ENCODE data around the gene TOR2A. TPM values are rescaled to one million over a fixed set of nuclear protein-coding genes. Genes with fewer than 3 reads are reported as not detected.

TOR2A gene
- total RNA-seq, 1 donor from 2014 or later = 17.3 TPM

- TF ChIP-seq, protein P1, sequence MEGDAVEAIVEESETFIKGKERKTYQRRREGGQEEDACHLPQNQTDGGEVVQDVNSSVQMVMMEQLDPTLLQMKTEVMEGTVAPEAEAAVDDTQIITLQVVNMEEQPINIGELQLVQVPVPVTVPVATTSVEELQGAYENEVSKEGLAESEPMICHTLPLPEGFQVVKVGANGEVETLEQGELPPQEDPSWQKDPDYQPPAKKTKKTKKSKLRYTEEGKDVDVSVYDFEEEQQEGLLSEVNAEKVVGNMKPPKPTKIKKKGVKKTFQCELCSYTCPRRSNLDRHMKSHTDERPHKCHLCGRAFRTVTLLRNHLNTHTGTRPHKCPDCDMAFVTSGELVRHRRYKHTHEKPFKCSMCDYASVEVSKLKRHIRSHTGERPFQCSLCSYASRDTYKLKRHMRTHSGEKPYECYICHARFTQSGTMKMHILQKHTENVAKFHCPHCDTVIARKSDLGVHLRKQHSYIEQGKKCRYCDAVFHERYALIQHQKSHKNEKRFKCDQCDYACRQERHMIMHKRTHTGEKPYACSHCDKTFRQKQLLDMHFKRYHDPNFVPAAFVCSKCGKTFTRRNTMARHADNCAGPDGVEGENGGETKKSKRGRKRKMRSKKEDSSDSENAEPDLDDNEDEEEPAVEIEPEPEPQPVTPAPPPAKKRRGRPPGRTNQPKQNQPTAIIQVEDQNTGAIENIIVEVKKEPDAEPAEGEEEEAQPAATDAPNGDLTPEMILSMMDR (IDR thresholded peaks at IDR 0.05; ENCODE audit: unreplicated experiment) = no peak
- H3K27me3 Mint-ChIP-seq (ENCODE audit: low read depth) = no peaks in the 10 kb centered on the region
- no peaks in the 10 kb centered on the region for H3K9me3 Mint-ChIP-seq
- peaks cover 10% of the 10 kb centered on the region for H3K4me1 Mint-ChIP-seq
- H3K27ac Mint-ChIP-seq = peak overlapping the region; percentile 31
- DNase-seq (ENCODE audit: low spot score in 2 of 2, unreplicated experiment in 2 of 2) = no peak
- peaks cover 45% of the 10 kb centered on the region for H3K36me3 Mint-ChIP-seq
- H3K4me3 Mint-ChIP-seq = no peak overlapping the region
Observed at GRCh38 chr9:127684576-127684975, 50.5 kb downstream of the TOR2A start.

DNA sequence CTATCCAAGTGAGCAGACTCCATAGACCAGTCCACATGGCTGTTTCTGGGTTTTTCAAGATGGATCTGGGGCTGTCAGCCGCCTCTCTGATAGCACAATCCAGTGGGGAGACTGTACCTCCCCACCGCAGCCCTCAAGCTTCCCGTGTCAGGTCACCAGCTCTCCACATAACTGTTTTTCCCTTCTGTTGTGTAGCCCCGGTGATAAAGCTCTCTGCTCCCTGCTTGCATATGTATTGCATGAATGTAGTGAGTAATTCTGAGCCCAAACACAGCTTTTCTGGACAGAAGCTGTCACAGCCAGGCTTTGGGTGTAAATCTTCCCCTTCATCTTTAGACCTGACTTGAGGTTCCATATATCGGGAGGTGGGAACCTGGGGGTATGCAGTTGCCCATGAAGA lies 51.4 kb downstream of the TOR2A start:
- TF ChIP-seq, protein P1 (IDR thresholded peaks at IDR 0.05; ENCODE audit: unreplicated experiment) = no peak
- no peak overlapping the region for H3K4me3 Mint-ChIP-seq
- no peak for DNase-seq (ENCODE audit: low spot score in 2 of 2, unreplicated experiment in 2 of 2)
- H3K27ac Mint-ChIP-seq = no peak overlapping the region
- H3K4me1 Mint-ChIP-seq = peaks cover 10% of the 10 kb centered on the region
- H3K36me3 Mint-ChIP-seq = peaks cover 46% of the 10 kb centered on the region
- no peaks in the 10 kb centered on the region for H3K9me3 Mint-ChIP-seq
- H3K27me3 Mint-ChIP-seq (ENCODE audit: low read depth) = no peaks in the 10 kb centered on the region

DNA sequence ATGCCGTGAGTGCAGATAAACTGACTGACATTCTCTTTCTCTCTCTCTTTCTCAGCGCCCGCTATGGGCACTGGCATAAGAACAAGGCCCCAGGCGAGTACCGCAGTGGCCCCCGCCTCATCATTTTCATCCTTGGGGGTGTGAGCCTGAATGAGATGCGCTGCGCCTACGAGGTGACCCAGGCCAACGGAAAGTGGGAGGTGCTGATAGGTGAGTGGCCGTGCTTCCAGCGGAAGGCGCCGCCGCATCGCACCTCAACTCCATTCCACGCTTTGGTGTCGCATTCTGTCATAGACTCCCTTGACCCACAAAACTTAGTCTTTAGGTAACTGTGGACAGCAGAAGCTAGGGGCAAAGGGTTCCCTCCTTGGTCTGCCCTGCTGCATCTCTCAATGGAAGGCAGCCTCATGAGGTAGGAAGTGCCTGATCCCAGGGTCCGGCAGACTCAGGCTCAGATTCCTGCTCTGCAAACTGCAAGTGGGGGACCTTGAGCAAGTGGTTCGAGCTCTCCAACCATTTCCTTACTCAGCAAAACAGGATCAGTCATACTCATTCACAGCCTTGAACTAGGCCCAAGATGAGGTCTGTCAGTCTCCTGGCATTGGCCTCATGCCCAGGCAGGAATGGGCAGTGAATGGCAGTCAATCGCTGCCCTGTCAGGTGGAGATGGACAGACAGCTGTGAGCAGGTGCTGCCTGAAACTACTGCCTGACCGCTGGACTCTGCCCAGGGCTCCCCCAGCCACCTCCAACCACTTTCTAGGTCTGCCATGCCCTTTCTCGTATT lies 52.5 kb downstream of the TOR2A start:
- Mint-ChIP-seq H3K9me3 (no peaks in the 10 kb centered on the region), H3K36me3 (peaks cover 51% of the 10 kb centered on the region), H3K27me3 (ENCODE audit: low read depth) (no peaks in the 10 kb centered on the region), H3K4me3 (no peak overlapping the region), H3K4me1 (peaks cover 10% of the 10 kb centered on the region), H3K27ac (no peak overlapping the region)
- TF ChIP-seq, protein P1 (IDR thresholded peaks at IDR 0.05; ENCODE audit: unreplicated experiment) = no peak
- DNase-seq (ENCODE audit: low spot score in 2 of 2, unreplicated experiment in 2 of 2) = no peak

Other genes with a start within 250 kb of the TOR2A start
- gene STXBP1, start 123.0 kb downstream of the TOR2A start, total RNA-seq = 94.9 to 112 TPM (median 105 TPM) in 3 replicates
- 0.34 to 0.49 TPM (median 0.41 TPM) in 3 replicates for gene CFAP157, start 28.3 kb downstream of the TOR2A start, total RNA-seq
- gene PTRH1, start 19.6 kb downstream of the TOR2A start, total RNA-seq = 9.4 to 10.3 TPM (median 9.5 TPM) in 3 replicates
- 0.07 TPM in 1 of 3 replicates, not detected in the others for gene TTC16, start 19.2 kb downstream of the TOR2A start, total RNA-seq
- gene SH2D3C, start 43.4 kb upstream of the TOR2A start, total RNA-seq = 3.4 to 3.9 TPM (median 3.7 TPM) in 3 replicates
- 110 to 120 TPM (median 112 TPM) in 3 replicates for gene CDK9, start 50.7 kb upstream of the TOR2A start, total RNA-seq
- 58.1 to 61.4 TPM (median 58.2 TPM) in 3 replicates for gene FPGS, start 67.6 kb upstream of the TOR2A start, total RNA-seq
- 7.3 to 8.5 TPM (median 8.1 TPM) in 3 replicates for gene ENG, start 119.4 kb upstream of the TOR2A start, total RNA-seq
- gene AK1, start 142.4 kb upstream of the TOR2A start, total RNA-seq = 34.4 to 39.4 TPM (median 38.5 TPM) in 3 replicates
- gene ST6GALNAC6, start 164.3 kb upstream of the TOR2A start, total RNA-seq = 34.2 to 37.5 TPM (median 36.2 TPM) in 3 replicates
- gene ST6GALNAC4, start 181.7 kb upstream of the TOR2A start, total RNA-seq = 14.5 to 16.1 TPM (median 15.8 TPM) in 3 replicates
- 7.6 to 9.0 TPM (median 8.2 TPM) in 3 replicates for gene PIP5KL1, start 195.5 kb upstream of the TOR2A start, total RNA-seq
- gene DPM2, start 202.6 kb upstream of the TOR2A start, total RNA-seq = 36.8 to 37.5 TPM (median 36.9 TPM) in 3 replicates
- 62.8 to 68.8 TPM (median 67.4 TPM) in 3 replicates for gene EEIG1, start 245.7 kb upstream of the TOR2A start, total RNA-seq

All from mesothelial cell of epicardium (in vitro differentiated cells).